Sigmoid colon (tissue), 4 donors: ENCODE data around the gene NDST1.

Source experiments
- POLR2A ChIP-seq, 2 donors: fragments of 450-650 bp; IDR thresholded peaks; one replicate each; pipeline ENCODE4 v1.6.1; 2016; ENCODE audit warnings: antibody characterized with exemption in 2 of 2, mild to moderate bottlenecking in 2 of 2, moderate library complexity in 2 of 2
- POLR2AphosphoS5 ChIP-seq, 4 donors: sonication (generic); formaldehyde crosslinking; IDR thresholded peaks; one replicate each; pipeline ENCODE4 v1.6.1; 2017; ENCODE audit warnings: antibody characterized with exemption in 4 of 4
- TF ChIP-seq, protein P1 (sequence below), 4 experiments: fragments of 450-650 bp in 3 of 4; fragments of 200-600 bp in 1 of 4; IDR thresholded peaks; one replicate each; pipeline ENCODE4 v1.5.1; 2016 to 2019; ENCODE audit warnings: antibody characterized with exemption in 4 of 4, mild to moderate bottlenecking in 3 of 4, moderate library complexity in 2 of 4

DNA sequence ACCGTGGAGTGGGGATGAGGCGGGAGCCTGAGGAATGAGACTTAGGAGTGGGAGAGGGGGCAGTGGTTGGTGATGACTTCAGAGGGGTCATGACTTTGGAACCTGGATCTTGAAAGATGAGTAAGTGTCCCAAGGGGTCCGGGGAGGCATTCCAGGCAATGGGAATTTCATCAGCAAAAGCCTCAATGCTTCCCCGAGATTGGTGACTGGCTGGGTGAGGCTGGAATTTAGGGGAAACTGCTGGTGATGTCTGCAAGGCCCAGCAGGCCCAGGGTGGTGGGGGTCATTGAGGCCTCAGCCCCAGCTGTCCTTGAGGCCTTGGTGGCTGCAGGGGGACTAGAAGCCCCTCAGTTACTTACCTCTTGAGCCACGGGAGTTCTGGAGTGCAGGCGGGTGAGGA lies 7.5 kb downstream of the NDST1 start:
- TF ChIP-seq, protein P1, sequence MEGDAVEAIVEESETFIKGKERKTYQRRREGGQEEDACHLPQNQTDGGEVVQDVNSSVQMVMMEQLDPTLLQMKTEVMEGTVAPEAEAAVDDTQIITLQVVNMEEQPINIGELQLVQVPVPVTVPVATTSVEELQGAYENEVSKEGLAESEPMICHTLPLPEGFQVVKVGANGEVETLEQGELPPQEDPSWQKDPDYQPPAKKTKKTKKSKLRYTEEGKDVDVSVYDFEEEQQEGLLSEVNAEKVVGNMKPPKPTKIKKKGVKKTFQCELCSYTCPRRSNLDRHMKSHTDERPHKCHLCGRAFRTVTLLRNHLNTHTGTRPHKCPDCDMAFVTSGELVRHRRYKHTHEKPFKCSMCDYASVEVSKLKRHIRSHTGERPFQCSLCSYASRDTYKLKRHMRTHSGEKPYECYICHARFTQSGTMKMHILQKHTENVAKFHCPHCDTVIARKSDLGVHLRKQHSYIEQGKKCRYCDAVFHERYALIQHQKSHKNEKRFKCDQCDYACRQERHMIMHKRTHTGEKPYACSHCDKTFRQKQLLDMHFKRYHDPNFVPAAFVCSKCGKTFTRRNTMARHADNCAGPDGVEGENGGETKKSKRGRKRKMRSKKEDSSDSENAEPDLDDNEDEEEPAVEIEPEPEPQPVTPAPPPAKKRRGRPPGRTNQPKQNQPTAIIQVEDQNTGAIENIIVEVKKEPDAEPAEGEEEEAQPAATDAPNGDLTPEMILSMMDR (IDR thresholded peaks at IDR 0.05) = no peak
- TF ChIP-seq POLR2A (IDR thresholded peaks at IDR 0.05) (no peak), POLR2AphosphoS5 (IDR thresholded peaks at IDR 0.05) (peak in 1 of 4 donors; percentile 65)
